ENCODE results near the gene IMMP2L. TPM values are rescaled to one million over a fixed set of nuclear protein-coding genes. Genes with fewer than 3 reads are reported as not detected.
"Not testable (repeated sequence)": the region's sequence is repeated elsewhere in the genome, so short reads cannot be mapped to it uniquely, and the experiment has no call there.

Gene IMMP2L
- total RNA-seq, 1 donor from 2014 or later, result 13.6 TPM

DNA sequence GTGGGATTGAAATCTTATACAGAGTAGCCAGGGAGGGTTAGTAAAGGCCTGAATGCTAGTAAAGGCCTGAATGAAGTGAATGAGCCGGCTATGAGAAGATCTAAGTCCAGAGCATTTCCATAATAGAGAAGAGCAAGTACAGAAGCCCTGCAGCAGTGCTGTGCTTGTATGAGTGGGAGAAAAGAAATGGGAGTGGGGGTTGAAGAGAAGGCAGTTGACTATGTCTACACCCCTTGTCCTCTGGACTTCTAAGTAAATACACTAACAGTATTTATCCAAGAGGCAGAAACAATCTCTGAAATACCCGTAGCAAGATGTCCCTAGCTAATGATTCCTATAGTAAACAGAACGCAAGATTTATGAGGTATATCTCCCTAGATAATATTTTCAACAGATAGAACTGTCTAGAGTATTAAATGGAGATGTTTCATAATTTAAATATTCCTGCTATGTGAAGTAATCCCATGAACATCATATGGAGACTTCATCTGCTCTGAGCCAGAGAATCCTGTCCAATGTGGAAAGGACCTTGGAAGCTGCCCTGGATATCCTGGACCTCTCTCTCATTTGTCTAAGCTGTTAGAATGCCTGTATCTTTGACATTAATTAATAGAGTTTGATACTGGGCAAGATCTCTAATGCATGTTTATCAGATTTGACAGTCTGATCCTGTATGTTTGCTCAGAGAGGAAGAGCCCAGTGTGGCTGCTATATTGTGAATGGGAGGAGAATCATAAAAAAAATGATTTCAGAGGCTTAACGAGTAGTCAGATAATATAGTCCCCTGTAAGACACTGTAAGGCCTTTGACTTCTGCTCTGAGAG is 299.8 kb downstream of the IMMP2L start:
- intact Hi-C loops (cut with DNase I), result no loop called here
- DNase-seq (no peak), ATAC-seq (ENCODE audit: poor library complexity) (no peak)

DNA sequence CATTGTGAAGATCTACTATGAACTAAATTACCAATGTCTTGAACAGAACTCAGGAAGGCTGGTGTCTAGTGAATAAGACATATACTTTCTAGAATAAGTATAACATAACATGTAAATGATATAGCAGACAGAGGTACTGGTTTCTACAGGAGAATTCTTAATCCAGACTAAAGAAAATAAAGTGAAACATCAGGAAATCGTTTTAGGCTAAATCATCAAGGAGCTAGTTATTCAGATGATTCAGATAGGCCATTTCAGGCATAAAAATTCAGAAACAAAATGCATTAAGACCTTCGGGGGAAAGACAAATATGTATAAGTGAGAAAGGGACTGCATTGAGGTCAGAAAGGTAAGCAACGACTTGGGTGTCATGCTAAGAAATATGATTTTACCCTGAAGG is 300.8 kb downstream of the IMMP2L start:
- ATAC-seq (ENCODE audit: poor library complexity) (no peak), DNase-seq (no peak)
- intact Hi-C loops (cut with DNase I), result no loop called here

DNA sequence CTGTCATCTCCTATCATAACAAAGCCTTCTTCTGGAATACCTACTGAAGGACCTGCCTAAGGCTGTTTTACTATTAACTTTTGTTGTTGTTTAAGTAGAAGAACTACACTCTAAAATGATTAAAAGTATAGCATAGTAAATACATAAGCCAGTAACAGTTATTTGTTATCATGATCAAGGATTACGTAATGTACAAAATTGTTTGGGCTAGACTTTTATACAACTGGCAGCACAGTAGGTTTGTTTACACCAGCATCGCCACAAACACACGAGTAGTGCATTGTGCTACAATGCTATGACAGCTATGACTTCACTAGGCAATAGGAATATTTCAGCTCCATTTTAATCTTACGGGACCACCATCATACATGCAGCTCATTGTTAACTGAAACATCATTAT is 302.3 kb downstream of the IMMP2L start:
- DNase-seq, result no peak
- ATAC-seq (ENCODE audit: poor library complexity), result no peak
- intact Hi-C loops (cut with DNase I), result no loop called here

DNA sequence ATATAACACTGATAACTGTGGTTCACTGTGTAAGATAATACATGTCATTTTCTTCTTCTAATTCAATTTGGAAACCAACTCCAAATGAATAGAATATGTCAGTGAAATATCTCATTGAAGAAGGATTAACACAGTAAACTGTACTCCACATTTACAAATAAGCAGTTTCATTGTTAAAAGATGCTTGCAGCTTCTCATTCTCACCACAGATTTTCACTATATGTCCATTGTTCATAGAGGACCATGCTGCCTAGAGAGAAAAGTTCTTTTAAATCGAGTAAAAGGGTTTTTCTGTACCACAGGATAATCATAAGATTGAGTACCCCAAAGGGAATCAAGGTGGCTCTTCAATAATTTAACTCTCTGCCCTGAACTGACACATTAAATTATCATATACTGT is 305.9 kb downstream of the IMMP2L start:
- intact Hi-C loops (cut with DNase I), result no loop called here
- DNase-seq, result no peak
- ATAC-seq (ENCODE audit: poor library complexity), result no peak

DNA sequence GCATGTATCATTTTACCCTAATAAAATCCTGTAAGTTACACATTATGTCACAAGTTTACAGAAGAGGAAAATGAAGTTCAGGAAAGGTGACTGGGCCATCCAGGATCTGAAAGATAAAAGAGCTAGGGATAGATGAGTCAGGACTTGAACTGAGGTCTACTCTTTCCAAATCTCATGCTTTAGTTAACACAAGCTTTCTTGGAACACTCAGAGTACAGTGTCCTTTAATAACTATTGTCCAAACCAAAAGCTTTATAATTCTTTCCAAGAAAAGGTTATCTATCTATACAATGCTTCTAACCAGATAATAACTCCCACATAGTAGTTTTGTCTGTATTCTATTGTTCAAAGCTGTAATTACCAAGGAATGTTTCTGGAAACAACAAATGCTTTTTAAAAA is 306.7 kb downstream of the IMMP2L start:
- intact Hi-C loops (cut with DNase I), result no loop called here
- no peak for DNase-seq
- no peak for ATAC-seq (ENCODE audit: poor library complexity)

DNA sequence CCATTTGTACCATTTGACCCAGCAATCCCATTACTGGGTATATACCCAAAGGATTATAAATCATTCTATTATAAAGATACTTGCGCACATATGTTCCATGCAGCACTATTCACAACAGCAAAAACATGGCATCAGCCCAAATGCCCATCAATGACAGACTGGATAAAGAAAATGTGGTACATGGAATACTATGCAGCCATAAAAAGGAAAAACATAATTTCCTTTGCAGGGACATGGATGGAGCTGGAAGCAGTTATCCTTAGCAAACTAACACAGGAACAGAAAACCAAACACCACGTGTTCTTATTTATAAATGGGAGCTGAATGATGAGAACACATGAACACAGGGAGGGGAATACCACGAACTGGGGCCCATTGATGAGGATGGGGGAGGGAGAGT is 310.9 kb downstream of the IMMP2L start:
- intact Hi-C loops (cut with DNase I); DNase-seq; ATAC-seq (ENCODE audit: poor library complexity): not testable (repeated sequence)

DNA sequence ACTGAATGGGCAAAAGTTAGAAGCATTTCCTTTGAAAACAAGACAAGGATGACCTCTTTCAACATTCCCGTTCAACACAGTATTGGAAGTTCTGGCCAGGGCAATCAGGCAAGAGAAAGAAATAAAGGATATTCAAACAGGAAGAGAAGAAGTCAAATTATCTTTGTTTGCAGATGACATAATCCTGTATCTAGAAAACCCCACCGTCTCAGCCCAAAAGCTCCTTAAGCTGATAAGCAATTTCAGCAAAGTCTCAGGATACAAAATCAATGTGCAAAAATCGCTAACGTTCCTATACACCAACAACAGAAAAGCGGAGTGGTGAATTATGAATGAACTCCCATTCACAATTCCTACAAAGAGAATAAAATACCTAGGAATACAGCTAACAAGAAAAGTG is 312.5 kb downstream of the IMMP2L start:
- DNase-seq; intact Hi-C loops (cut with DNase I); ATAC-seq (ENCODE audit: poor library complexity): not testable (repeated sequence)

DNA sequence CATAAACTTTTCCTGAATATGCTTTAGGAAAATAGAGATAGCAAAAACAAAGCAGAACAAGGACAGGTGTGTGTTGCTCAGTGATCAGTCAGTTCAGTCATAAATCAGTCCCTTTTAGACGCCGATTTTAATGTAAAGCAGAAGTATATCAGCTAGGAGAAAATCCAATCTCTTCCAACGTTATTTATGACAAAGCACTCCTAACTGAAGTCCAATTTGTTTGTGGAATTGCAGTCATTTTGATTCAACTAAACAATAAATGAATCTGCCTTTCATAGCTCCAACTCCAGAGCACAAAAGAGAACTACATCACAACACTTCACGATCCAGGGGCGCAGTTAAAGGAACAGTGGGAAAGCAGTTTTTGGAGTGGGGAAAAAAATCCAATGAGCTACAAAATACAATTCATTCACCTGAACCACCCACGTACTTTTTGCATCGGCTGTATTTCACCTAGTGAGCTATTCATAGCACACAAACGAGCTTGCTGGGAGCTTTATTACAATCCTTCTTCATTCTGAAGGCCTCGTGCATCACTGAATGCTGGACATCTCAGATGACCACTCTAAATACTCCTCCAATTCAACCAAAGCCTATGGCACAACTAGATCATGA is 320.0 kb downstream of the IMMP2L start:
- ATAC-seq (ENCODE audit: poor library complexity), result no peak
- DNase-seq, result no peak
- intact Hi-C loops (cut with DNase I), result no loop called here

DNA sequence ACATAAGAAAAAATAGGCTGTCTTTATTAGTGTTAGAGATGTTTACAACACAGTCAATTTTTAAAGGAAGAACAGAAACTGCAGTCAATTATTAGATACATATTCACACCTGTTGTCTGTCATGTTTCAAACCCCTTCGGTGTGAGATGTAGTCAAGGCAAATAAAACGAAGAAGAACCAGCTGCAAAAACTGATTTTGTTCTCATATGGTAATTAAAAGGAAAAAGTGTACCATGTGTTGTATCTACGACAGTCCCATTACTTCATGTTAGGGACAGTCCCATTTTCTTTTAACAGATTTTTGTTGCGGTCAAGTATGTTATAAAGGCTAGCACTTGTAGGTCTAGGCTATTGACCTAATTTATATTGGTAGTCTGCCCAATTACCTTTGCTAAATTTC is 321.9 kb downstream of the IMMP2L start:
- intact Hi-C loops (cut with DNase I), result no loop called here
- ATAC-seq (ENCODE audit: poor library complexity) (no peak), DNase-seq (no peak)

DNA sequence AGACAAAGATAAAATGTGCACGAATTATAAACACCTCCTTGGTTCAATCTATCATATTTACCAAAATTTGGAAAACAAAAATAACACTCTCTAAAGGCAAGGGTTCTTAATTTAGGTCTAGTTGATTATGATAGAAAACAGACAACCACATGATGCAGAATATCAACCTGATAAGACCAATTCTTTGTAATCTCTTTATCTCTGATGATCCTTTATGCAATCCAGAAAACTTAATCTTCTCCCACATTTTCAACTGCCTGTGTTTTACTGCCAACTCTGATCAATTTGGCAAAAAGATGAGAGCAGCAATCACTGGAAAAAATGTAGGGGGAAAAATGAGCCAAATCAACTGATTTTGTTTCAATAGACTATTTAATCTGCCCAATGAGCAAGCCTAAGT is 322.9 kb downstream of the IMMP2L start:
- DNase-seq, result no peak

DNA sequence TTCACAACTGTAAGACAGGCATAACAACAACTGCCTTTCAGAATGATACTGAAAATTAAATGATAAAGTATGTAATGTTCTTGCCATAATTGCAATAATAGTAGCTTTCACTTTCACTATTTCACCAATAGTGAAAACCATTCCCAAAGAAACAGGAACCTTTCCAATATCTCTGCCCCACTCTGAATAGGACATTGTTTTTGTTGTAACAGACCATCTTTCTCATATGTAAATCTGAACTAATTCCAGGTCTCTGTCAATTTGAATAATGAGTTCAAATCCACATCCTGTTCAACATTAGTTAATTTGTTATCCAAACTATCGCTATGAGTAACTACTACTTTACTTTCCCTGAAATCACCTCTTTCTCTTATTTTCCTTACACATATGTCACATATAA is 323.4 kb downstream of the IMMP2L start:
- DNase-seq (no peak), ATAC-seq (ENCODE audit: poor library complexity) (peak; percentile 25)
- intact Hi-C loops (cut with DNase I), result no loop called here

More for the DNA sequence above, 322.9 kb downstream of the IMMP2L start:
- intact Hi-C loops (cut with DNase I), result no loop called here
- ATAC-seq (ENCODE audit: poor library complexity), result no peak

DNA sequence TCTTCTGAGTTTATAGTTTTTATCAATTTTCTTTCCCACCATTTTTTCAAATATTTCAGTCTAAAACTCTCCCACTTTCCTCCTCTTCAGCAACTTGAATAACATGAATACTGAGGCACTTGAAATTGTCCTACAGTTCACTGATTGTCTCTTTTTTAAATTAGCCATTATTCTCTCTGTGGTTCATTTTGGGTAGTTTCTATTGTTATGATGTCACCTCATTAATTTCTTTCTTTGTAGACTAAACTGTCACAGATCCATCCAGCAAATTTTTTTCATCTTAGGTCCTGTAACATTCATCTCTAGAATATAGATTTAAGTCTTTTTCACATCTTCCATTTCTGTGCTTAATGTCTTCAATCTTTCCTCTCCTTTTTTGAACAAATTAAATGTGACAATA is 326.6 kb downstream of the IMMP2L start:
- intact Hi-C loops (cut with DNase I), result no loop called here
- no peak for DNase-seq
- no peak for ATAC-seq (ENCODE audit: poor library complexity)

DNA sequence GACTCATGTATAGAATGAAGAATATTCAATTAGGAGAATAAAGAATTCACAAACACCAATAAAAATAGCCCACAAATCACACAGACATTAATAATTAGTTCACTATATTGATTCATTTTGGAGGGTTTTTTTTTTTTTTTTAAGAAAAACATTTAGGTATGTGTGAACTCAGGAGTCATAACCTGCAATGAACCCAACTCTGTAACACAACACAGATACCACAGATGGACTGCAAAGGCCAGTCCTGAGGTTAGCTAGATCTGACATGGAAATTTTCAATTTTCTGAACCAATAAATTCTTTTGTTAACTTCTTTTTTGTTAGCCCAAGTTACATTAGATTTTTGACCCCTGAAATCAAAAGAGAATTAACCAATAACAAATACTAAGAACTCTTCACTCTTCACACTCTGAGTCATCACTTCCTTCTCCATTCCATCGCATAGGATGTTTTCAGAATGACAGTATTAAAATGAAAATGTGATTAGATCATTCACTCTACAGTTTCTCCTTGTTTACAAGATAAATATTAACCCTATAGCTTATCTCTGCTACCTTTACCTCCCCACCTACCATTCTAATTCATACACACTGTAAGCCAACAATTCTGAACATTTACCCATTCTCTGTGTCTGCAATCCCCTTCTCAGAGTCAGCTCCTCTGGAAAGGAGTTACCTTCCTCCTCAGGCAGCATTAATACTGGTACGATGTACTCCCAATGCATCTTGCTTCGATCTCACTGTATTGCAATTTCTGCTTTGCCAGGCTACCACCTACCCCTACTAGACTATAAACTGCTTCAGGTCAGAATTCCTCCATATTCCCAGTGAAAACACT is 329.8 kb downstream of the IMMP2L start:
- intact Hi-C loops (cut with DNase I), result no loop called here
- ATAC-seq (ENCODE audit: poor library complexity) (no peak), DNase-seq (no peak)

DNA sequence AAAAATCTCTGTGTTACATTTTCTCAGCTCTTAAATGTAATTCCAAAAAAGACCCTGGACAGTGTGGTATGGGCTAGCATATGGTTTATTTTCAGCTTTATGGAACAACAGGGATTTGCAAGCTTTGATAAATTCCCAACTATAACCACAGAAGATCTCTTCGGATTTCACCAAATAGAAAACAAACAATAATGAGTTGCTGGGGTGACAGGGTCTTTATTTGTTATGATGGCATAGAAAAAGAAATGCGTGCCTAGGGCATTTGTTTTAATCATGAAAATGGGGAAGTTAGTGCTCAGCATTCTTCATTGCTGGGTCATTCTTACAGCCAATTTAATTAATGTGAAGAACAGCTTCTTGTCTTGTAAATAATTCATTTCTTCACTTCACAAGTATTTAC is 332.4 kb downstream of the IMMP2L start:
- ATAC-seq (ENCODE audit: poor library complexity), result no peak
- intact Hi-C loops (cut with DNase I), result no loop called here
- DNase-seq, result no peak

DNA sequence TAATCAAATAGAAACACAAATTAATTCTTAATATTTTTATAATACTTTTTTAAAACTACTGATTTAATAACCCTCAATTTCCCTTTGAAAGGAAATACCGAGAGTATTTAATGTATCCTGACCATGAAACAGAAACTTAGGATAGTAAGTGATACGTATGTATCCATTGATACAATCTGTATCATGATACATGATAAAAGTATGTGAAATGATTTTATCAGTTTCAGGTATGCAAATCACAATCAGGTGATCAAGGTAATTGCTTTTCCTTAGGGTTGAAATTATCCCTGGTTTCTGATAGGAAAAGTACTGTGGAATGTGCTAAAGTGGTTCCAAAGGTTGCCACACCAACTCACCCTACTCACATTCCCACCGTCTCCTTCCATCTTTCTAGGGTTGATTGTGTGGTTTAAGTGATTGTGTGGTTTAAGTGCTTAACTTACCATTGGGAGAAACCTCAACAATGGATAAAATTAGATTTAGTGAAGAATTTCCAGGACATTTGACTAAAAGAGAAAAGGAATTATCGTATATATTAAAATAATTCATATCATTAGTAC is 333.0 kb downstream of the IMMP2L start:
- no peak for ATAC-seq (ENCODE audit: poor library complexity)
- intact Hi-C loops (cut with DNase I), result no loop called here
- DNase-seq, result no peak

DNA sequence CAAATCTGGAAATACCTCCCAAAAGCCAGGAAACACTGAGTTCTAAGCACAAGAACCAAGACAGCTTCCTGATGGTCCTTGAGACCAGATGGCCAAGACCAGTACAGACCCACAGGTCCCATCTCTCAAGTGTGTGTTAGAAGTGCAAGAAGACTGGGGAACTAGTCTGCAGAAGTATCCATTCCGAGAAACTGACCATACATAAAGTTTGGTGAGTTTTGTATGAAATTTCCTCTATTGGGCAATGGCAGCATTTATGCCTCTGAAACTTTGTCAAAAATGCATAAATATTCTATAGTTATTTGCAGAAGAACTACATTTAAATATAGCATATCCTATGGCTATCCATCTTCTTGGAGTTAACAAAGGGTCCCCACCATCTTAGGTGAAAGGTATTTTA is 333.9 kb downstream of the IMMP2L start:
- DNase-seq (no peak), ATAC-seq (ENCODE audit: poor library complexity) (no peak)
- intact Hi-C loops (cut with DNase I), result no loop called here

DNA sequence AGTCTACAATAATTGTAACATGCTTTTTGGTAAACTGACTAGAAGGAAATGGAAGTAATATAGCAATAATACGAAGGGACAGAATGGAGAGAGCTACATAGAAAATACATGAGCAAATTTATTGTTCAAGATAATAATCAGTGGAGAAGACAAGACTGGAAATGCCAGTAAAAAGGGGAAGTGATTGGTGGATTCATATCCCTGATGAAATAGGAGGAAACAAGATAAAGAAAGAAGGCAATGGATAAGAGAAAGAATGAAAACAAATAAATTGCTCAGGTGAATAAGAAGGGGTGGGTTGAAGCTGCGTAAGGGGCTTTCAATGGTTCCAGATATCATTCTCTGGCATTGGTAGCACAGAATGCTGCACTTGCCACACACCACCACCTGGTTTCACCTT is 335.5 kb downstream of the IMMP2L start:
- intact Hi-C loops (cut with DNase I), result no loop called here
- ATAC-seq (ENCODE audit: poor library complexity) (no peak), DNase-seq (no peak)

DNA sequence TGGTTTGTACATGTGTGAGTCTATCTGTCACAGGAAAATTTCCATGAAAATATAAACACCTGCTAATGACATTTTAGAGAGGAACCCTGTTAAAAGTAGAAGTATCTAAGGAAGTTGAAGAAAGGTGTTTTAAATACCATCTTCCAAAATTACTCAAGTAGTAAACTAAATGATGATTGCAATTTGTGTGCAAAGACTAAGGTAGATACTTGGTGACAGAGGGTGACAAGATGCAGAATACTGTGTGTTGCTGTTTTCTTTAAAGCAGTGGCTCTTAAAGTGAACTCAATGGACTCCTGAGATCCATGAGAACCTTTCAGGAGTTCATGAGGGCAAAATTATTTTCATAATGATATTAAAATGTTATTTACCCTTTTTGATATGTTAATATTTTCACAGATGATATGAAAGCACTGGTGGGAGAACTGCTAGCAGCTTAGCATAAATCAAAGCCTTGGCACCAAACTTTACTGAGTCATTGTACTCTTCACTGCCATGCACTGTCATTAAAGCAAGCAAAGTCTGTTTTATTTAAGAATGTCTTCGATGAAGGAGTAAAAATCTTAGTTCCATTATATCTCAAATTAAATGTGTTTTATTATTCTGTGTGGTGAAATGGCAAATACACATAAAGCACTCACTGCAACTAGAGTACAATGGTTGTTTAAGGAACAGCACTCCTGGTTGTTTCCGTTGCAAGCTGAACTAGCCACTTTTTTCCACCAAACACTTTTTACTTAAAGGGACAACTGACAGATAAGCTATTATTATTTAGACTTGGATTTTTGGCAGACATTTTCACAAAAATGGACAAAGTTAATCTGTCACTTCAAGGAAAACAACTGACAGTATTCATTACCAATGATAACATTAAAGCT is 337.7 kb downstream of the IMMP2L start:
- DNase-seq, result no peak
- ATAC-seq (ENCODE audit: poor library complexity), result no peak
- intact Hi-C loops (cut with DNase I), result no loop called here
